ENCODE measurements around the gene COPG2. TPM values are rescaled to one million over a fixed set of nuclear protein-coding genes. Genes with fewer than 3 reads are reported as not detected.

Gene COPG2
- total RNA-seq, 1 experiment from 2014 or later, result 77.7 TPM

- Histone ChIP-seq H4K91ac (ENCODE audit: insufficient read length, low read depth, low read length) (no peak overlapping the region), H3K4me1 (ENCODE audit: insufficient read depth, low read length) (peaks cover 4% of the 10 kb centered on the region; the same call in 1 of the 2 replicates), H3K4me2 (ENCODE audit: insufficient read depth, insufficient read length, low read length) (no peak overlapping the region), H3K4ac (ENCODE audit: low read depth, low read length) (no peak overlapping the region), H2AK5ac (ENCODE audit: insufficient read length, low read length) (no peak overlapping the region), H3K27ac (ENCODE audit: insufficient read length, low read depth, low read length) (no peak overlapping the region), H3K27me3 (ENCODE audit: insufficient read depth, low read length) (no peaks in the 10 kb centered on the region; the same call in 1 of the 2 replicates), H3K14ac (ENCODE audit: insufficient read depth, low read length) (no peak overlapping the region), H3K9me3 (ENCODE audit: control insufficient read depth, low read depth, low read length) (no peaks in the 10 kb centered on the region), H2BK15ac (ENCODE audit: low read depth, low read length) (no peak overlapping the region), H3T11ph (ENCODE audit: low read length) (no peak overlapping the region), H3K23ac (ENCODE audit: insufficient read length, low read depth, low read length) (no peak overlapping the region), H4K5ac (ENCODE audit: insufficient read length, low read depth, low read length) (no peak overlapping the region), H2BK5ac (ENCODE audit: insufficient read length, low read length) (no peak overlapping the region), H4K8ac (replicated peaks; ENCODE audit: insufficient read length, low read depth, low read length) (no peak overlapping the region), H2BK20ac (ENCODE audit: low read depth, low read length, poor library complexity, severe bottlenecking) (no peak overlapping the region), H3K79me2 (ENCODE audit: insufficient read depth, low read length) (peaks cover 8% of the 10 kb centered on the region; the same call in 1 of the 2 replicates), H3K18ac (ENCODE audit: insufficient read length, low read depth, low read length) (no peak overlapping the region), H2BK12ac (ENCODE audit: insufficient read length, low read depth, low read length) (no peak overlapping the region), H3K56ac (ENCODE audit: insufficient read length, low read depth, low read length) (no peak overlapping the region), H3K23me2 (ENCODE audit: insufficient read length, low read depth, low read length, poor library complexity, severe bottlenecking) (peaks cover 27% of the 10 kb centered on the region), H3K79me1 (ENCODE audit: insufficient read depth, low read depth, low read length, poor library complexity, severe bottlenecking) (peaks cover 6% of the 10 kb centered on the region), H3K9ac (ENCODE audit: extremely low read depth, insufficient read length, low read length) (no peak overlapping the region), H2BK120ac (ENCODE audit: low read depth, low read length, poor library complexity, severe bottlenecking) (no peak overlapping the region), H2AFZ (ENCODE audit: low read length) (no peak overlapping the region), H4K20me1 (ENCODE audit: control insufficient read depth, insufficient read depth, insufficient read length) (no peaks in the 10 kb centered on the region)
- H3K27ac Mint-ChIP-seq, result no peak overlapping the region
- H3K9me3 Mint-ChIP-seq, result peaks cover 12 to 14% of the 10 kb centered on the region in 2 experiments
- no CpG with 5 or more reads among the region's 2 CpGs for WGBS (ENCODE audit: extremely low coverage, insufficient read length, low lambda C conversion rate)
- H3K36me3 Mint-ChIP-seq (ENCODE audit: insufficient read depth in 1 of 3, low read depth in 3 of 3), result peaks cover 38 to 53% (median 39%) of the 10 kb centered on the region in 3 experiments
- peaks cover 27 to 36% of the 10 kb centered on the region in 2 experiments for H3K4me1 Mint-ChIP-seq
- H3K4me3 Mint-ChIP-seq, result no peak overlapping the region
- no peak for DNase-seq
- H3K27me3 Mint-ChIP-seq (ENCODE audit: low read depth), result peaks cover 37% of the 10 kb centered on the region
- TF ChIP-seq CTCF (conservative IDR thresholded peaks at IDR 0.05), result no peak
Observed at GRCh38 chr7:130494431-130494858, 174.1 kb downstream of the COPG2 start.
